Keratinocyte (primary cell): ENCODE data around the gene LLGL1. TPM values are rescaled to one million over a fixed set of nuclear protein-coding genes. Genes with fewer than 3 reads are reported as not detected.

Experiments used
- DNase-seq: peaks from one replicate; pipeline ENCODE4 v3.0.0-alpha.2; 2011; ENCODE audit warnings: low read depth, missing footprints, low spot score
- FAIRE-seq: peaks from 2 replicates; lab custom pipeline; 2011; peaks lifted over from hg19 to GRCh38; lab: Jason Lieb, UNC
- H2AFZ ChIP-seq: 2 replicates; pipeline ENCODE4 v1.6.0; 2012; ENCODE audit warnings: low read length, control low read depth, inconsistent platforms; ENCODE audit not compliant: control insufficient read depth
- H3K27ac ChIP-seq: 2 replicates; pipeline ENCODE4 v1.5.1; 2011; ENCODE audit warnings: low read length; ENCODE audit not compliant: control insufficient read depth, insufficient read depth
- H3K27me3 ChIP-seq: 3 replicates; pipeline ENCODE4 v1.6.0; 2011; ENCODE audit warnings: low read length; ENCODE audit not compliant: control insufficient read depth, insufficient read depth; ENCODE audit errors: extremely low read depth
- H3K36me3 ChIP-seq, 2 experiments: 2 replicates in 1 of 2; 3 replicates in 1 of 2; pipeline ENCODE4 v1.5.1; 2011; ENCODE audit warnings: low read length in 2 of 2, mild to moderate bottlenecking in 1 of 2; ENCODE audit not compliant: control insufficient read depth in 2 of 2, insufficient read depth in 2 of 2; ENCODE audit errors: extremely low read depth in 1 of 2
- H3K4me1 ChIP-seq: 3 replicates; pipeline ENCODE4 v1.5.1; 2011; ENCODE audit warnings: low read length; ENCODE audit not compliant: control insufficient read depth, insufficient read depth; ENCODE audit errors: extremely low read depth
- H3K4me2 ChIP-seq: 3 replicates; pipeline ENCODE4 v1.6.0; 2011; ENCODE audit warnings: low read depth, low read length; ENCODE audit not compliant: control insufficient read depth, insufficient read depth; ENCODE audit errors: extremely low read depth
- H3K4me3 ChIP-seq, 3 experiments: fragments of 200-600 bp in 1 of 3; sonication (generic) in 1 of 3; 2 replicates in 2 of 3; 3 replicates in 1 of 3; pipeline ENCODE4 v1.5.1; 2011 to 2016; ENCODE audit warnings: low read length in 3 of 3, mild to moderate bottlenecking in 3 of 3, control low read depth in 2 of 3, inconsistent platforms in 1 of 3, low read depth in 1 of 3, mixed read lengths in 1 of 3, mixed run types in 1 of 3, moderate library complexity in 1 of 3; ENCODE audit not compliant: control insufficient read depth in 2 of 3, insufficient read depth in 2 of 3; ENCODE audit errors: extremely low read depth in 1 of 3
- H3K79me2 ChIP-seq: 2 replicates; pipeline ENCODE4 v1.6.0; 2012; ENCODE audit warnings: low read length; ENCODE audit not compliant: control insufficient read depth, insufficient read depth
- H3K9ac ChIP-seq: 3 replicates; pipeline ENCODE4 v1.6.0; 2011; ENCODE audit warnings: low read length; ENCODE audit not compliant: control insufficient read depth, insufficient read depth; ENCODE audit errors: extremely low read depth
- H3K9me1 ChIP-seq: 3 replicates; pipeline ENCODE4 v1.6.0; 2011; ENCODE audit warnings: low read length; ENCODE audit not compliant: control insufficient read depth, insufficient read depth; ENCODE audit errors: extremely low read depth
- H3K9me3 ChIP-seq: 2 replicates; pipeline ENCODE4 v1.5.1; 2012; ENCODE audit warnings: low read depth, low read length; ENCODE audit not compliant: control insufficient read depth
- H4K20me1 ChIP-seq: 3 replicates; pipeline ENCODE4 v1.6.0; 2011; ENCODE audit warnings: low read length; ENCODE audit not compliant: control insufficient read depth, insufficient read depth; ENCODE audit errors: extremely low read depth
- CTCF ChIP-seq, 3 experiments: IDR thresholded peaks in 1 of 3; conservative IDR thresholded peaks in 1 of 3; optimal IDR thresholded peaks in 1 of 3; 2 replicates in 2 of 3; 3 replicates in 1 of 3; pipeline versions ENCODE3 to v1.5.1; 2011; ENCODE audit warnings: low read length in 3 of 3, mild to moderate bottlenecking in 3 of 3, moderate library complexity in 2 of 3, control low read depth in 1 of 3, inconsistent platforms in 1 of 3; ENCODE audit not compliant: insufficient read depth in 2 of 3; ENCODE audit errors: extremely low read depth in 1 of 3
- EZH2 ChIP-seq: IDR thresholded peaks from one replicate; pipeline ENCODE4 v1.6.1; 2012; ENCODE audit warnings: inconsistent platforms, mild to moderate bottlenecking, low read length, moderate library complexity
- dilution Hi-C: fragments of 300-500 bp; cut with MboI; formaldehyde crosslinking; loops from one replicate; pipeline ENCODE4 v1.7.0; 2020; ENCODE audit warnings: low sequenced_read_pairs; ENCODE audit not compliant: extremely low pct_ligation_motif_present
- polyA plus RNA-seq, 5 experiments: library from polyadenylated mRNA; depleted of rRNA in 3 of 5; stranded (reverse) in 3 of 5; stranded (forward) in 1 of 5; unstranded in 1 of 5; fragments of >200 nt; gene quantifications; 1 replicate in 1 of 5; 2 replicates in 3 of 5; 3 replicates in 1 of 5; pipeline versions ENCODE4 v1.2.1 to v1.2.3, GENCODE V29; 2011 to 2012; ENCODE audit warnings: missing spikeins in 2 of 5, low read depth in 1 of 5, low replicate concordance in 1 of 5

Gene LLGL1
- polyA plus RNA-seq, 1 donor (not counting 4 experiments of a cell fraction or from before 2014, with no cell fraction given) = 13.8 TPM

- dilution Hi-C loops = no loop called here
- FAIRE-seq (no peak), DNase-seq (no peak)
- H3K4me3 ChIP-seq = no peak overlapping the region
- peaks cover 78% of the 10 kb centered on the region for H3K79me2 ChIP-seq
- peaks cover 17% of the 10 kb centered on the region for H4K20me1 ChIP-seq
- H3K27me3 ChIP-seq = no peaks in the 10 kb centered on the region
- no peak overlapping the region for H3K4me2 ChIP-seq
- no peak overlapping the region for H3K27ac ChIP-seq
- no peaks in the 10 kb centered on the region for H3K9me3 ChIP-seq
- peaks cover 14 to 18% of the 10 kb centered on the region in 2 experiments for H3K36me3 ChIP-seq
- H3K9me1 ChIP-seq = peaks cover 4% of the 10 kb centered on the region
- peak; percentile 10 to 28 (median 13) for TF ChIP-seq CTCF (optimal IDR thresholded peaks at IDR 0.05 in 1 of 3, IDR thresholded peaks at IDR 0.05 in 1 of 3, conservative IDR thresholded peaks at IDR 0.05 in 1 of 3; ENCODE audit: extremely low read depth in 1 of 3, insufficient read depth in 2 of 3, low read length in 3 of 3)
- TF ChIP-seq EZH2 = no peak
- no peak overlapping the region for H2AFZ ChIP-seq
- no peak overlapping the region for H3K9ac ChIP-seq
- H3K4me1 ChIP-seq = peaks cover 24% of the 10 kb centered on the region
Measured at GRCh38 chr17:18191967-18192366, 33.5 kb upstream of the LLGL1 start.

GRCh38 chr17:18194394-18194793 is 31.0 kb upstream of the LLGL1 start:
- Histone ChIP-seq H3K27ac (peak overlapping the region; percentile 22), H3K9ac (no peak overlapping the region), H3K36me3 (peaks cover 16 to 41% of the 10 kb centered on the region in 2 experiments), H4K20me1 (peaks cover 31% of the 10 kb centered on the region), H3K4me1 (peaks cover 20% of the 10 kb centered on the region), H3K9me1 (peaks cover 5% of the 10 kb centered on the region), H3K79me2 (peaks cover 79% of the 10 kb centered on the region), H3K9me3 (no peaks in the 10 kb centered on the region), H3K27me3 (no peaks in the 10 kb centered on the region), H2AFZ (no peak overlapping the region), H3K4me3 (no peak overlapping the region), H3K4me2 (no peak overlapping the region)
- peak; percentile 36 for FAIRE-seq
- DNase-seq = no peak
- dilution Hi-C loops = no loop called here
- no peak for TF ChIP-seq CTCF (optimal IDR thresholded peaks at IDR 0.05 in 1 of 3, IDR thresholded peaks at IDR 0.05 in 1 of 3, conservative IDR thresholded peaks at IDR 0.05 in 1 of 3; ENCODE audit: extremely low read depth in 1 of 3, insufficient read depth in 2 of 3, low read length in 3 of 3)
- TF ChIP-seq EZH2 = no peak
